Sigmoid colon (tissue), 7 donors: Measurements from ENCODE around the gene DPYSL3. TPM values are rescaled to one million over a fixed set of nuclear protein-coding genes. Genes with fewer than 3 reads are reported as not detected.
"Not testable (repeated sequence)": the region's sequence is repeated elsewhere in the genome, so short reads cannot be mapped to it uniquely, and the experiment has no call there.

ENCODE experiments used
- DNase-seq: peaks from one replicate; pipeline ENCODE4 v3.0.0-alpha.2; 2019
- H3K27ac ChIP-seq, 4 donors: fragments of 200-600 bp; sonication (generic); one replicate each; pipeline ENCODE4 v1.5.1; 2016 to 2019; ENCODE audit warnings: mild to moderate bottlenecking in 1 of 4
- H3K27me3 ChIP-seq, 3 donors: fragments of 200-600 bp; sonication (generic); one replicate each; pipeline ENCODE4 v1.5.1; 2019; ENCODE audit warnings: mild to moderate bottlenecking in 1 of 3
- H3K36me3 ChIP-seq, 4 donors: fragments of 200-600 bp; sonication (generic); one replicate each; pipeline ENCODE4 v1.5.1; 2016 to 2019
- H3K4me1 ChIP-seq, 4 donors: fragments of 200-600 bp; sonication (generic); one replicate each; pipeline ENCODE4 v1.5.1; 2017 to 2019
- H3K4me3 ChIP-seq, 4 donors: fragments of 200-600 bp; sonication (generic); one replicate each; pipeline ENCODE4 v1.5.1; 2017 to 2019; ENCODE audit warnings: mild to moderate bottlenecking in 2 of 4, moderate library complexity in 1 of 4
- H3K9me3 ChIP-seq, 4 donors: fragments of 200-600 bp in 3 of 4; sonication (generic) in 3 of 4; one replicate each; pipeline versions ENCODE4 v1.5.1 to v1.6.1; 2013 to 2019
- CTCF ChIP-seq, 4 experiments: fragments of 450-650 bp in 3 of 4; fragments of 200-600 bp in 1 of 4; IDR thresholded peaks; one replicate each; pipeline ENCODE4 v1.5.1; 2016 to 2019; ENCODE audit warnings: antibody characterized with exemption in 4 of 4, mild to moderate bottlenecking in 3 of 4, moderate library complexity in 2 of 4
- EP300 ChIP-seq, 4 donors: sonication (generic); formaldehyde crosslinking; IDR thresholded peaks; one replicate each; pipeline ENCODE4 v1.6.1; 2017; ENCODE audit warnings: antibody characterized with exemption in 4 of 4
- POLR2A ChIP-seq, 2 donors: fragments of 450-650 bp; IDR thresholded peaks; one replicate each; pipeline ENCODE4 v1.6.1; 2016; ENCODE audit warnings: antibody characterized with exemption in 2 of 2, mild to moderate bottlenecking in 2 of 2, moderate library complexity in 2 of 2
- POLR2AphosphoS5 ChIP-seq, 4 donors: sonication (generic); formaldehyde crosslinking; IDR thresholded peaks; one replicate each; pipeline ENCODE4 v1.6.1; 2017; ENCODE audit warnings: antibody characterized with exemption in 4 of 4
- WGBS, 2 donors: extraction: QIAGEN DNeasy Blood & Tissue Kit; methylation state at CpG; one replicate each; pipeline ENCODE4 v1.1.7; 2013; 5-methylcytosine and 5-hydroxymethylcytosine counted together
- intact Hi-C: fragments of 100-400 bp; cut with DNase I; formaldehyde crosslinking; loops from one replicate; pipeline ENCODE4 v1.15.1; 2023
- polyA plus RNA-seq, 3 donors: library from polyadenylated mRNA; stranded (reverse); fragments of 200-250 nt; gene quantifications; one replicate each; pipeline ENCODE4 v1.2.3, GENCODE V29; 2013
- total RNA-seq, 4 donors: library from RNA; depleted of rRNA; stranded (reverse); fragments of >200 nt; gene quantifications; one replicate each; pipeline ENCODE4 v1.1.0, GENCODE V29; 2016
- donor health status: healthy with polysubstance abuse.
- donor health status: Bipolar disorder and iron deficiency.
- donor health status: healthy.

DPYSL3 gene
- total and polyA plus RNA-seq, 7 donors = 4.2 to 343 (median 149) TPM

GRCh38 chr5:147554261-147554817, 44.5 kb upstream of the DPYSL3 start:
- no peak for DNase-seq
- H3K36me3 ChIP-seq = no peaks in the 10 kb centered on the region
- TF ChIP-seq POLR2A (IDR thresholded peaks at IDR 0.05) (no peak), CTCF (IDR thresholded peaks at IDR 0.05) (no peak), EP300 (IDR thresholded peaks at IDR 0.05) (peak; percentile 77 to 97 (median 92)), POLR2AphosphoS5 (IDR thresholded peaks at IDR 0.05) (peak; percentile 63 to 96 (median 94))
- no peaks in the 10 kb centered on the region for H3K9me3 ChIP-seq
- H3K27me3 ChIP-seq = no peaks in the 10 kb centered on the region
- peak overlapping the region; percentile 4 to 33 (median 18) for H3K4me3 ChIP-seq
- intact Hi-C loops = no loop called here
- peak overlapping the region; percentile 84 to 92 (median 88) for H3K27ac ChIP-seq
- WGBS, 2 donors = 29 to 58% methylated on average over 7 of the region's 7 CpGs
- H3K4me1 ChIP-seq = peaks cover 0 to 59% (median 57%) of the 10 kb centered on the region in 4 donors

GRCh38 chr5:147553817-147554216, 43.9 kb upstream of the DPYSL3 start:
- Histone ChIP-seq H3K27ac (peak overlapping the region; percentile 84 to 92 (median 88)), H3K4me1 (peaks cover 0 to 54% (median 53%) of the 10 kb centered on the region in 4 donors), H3K4me3 (peak overlapping the region; percentile 4 to 33 (median 18))
- H3K9me3 ChIP-seq, H3K27me3 ChIP-seq, intact Hi-C loops, H3K36me3 ChIP-seq: not testable (repeated sequence)
- peak; percentile 74 for DNase-seq
- WGBS, 2 donors = 52 to 67% methylated on average over 5 of the region's 5 CpGs

GRCh38 chr5:147552897-147553296, 43.0 kb upstream of the DPYSL3 start:
- TF ChIP-seq POLR2AphosphoS5 (IDR thresholded peaks at IDR 0.05) = peak in 2 of 4 donors; percentile 36 to 86
- no peak for TF ChIP-seq POLR2A (IDR thresholded peaks at IDR 0.05)
- no peak for TF ChIP-seq CTCF (IDR thresholded peaks at IDR 0.05)
- TF ChIP-seq EP300 (IDR thresholded peaks at IDR 0.05) = peak in 1 of 4 donors; percentile 55
- Histone ChIP-seq H3K27me3 (no peaks in the 10 kb centered on the region), H3K9me3 (no peaks in the 10 kb centered on the region), H3K36me3 (no peaks in the 10 kb centered on the region), H3K4me1 (peaks cover 0 to 48% (median 45%) of the 10 kb centered on the region in 4 donors), H3K27ac (peak overlapping the region; percentile 84 to 92 (median 88)), H3K4me3 (no peak overlapping the region)
- 91 to 92% methylated on average over 4 of the region's 4 CpGs for WGBS, 2 donors
- DNase-seq = no peak
- intact Hi-C loops = no loop called here

GRCh38 chr5:147551677-147552076, 41.8 kb upstream of the DPYSL3 start:
- H3K27me3 ChIP-seq = no peaks in the 10 kb centered on the region
- no peak overlapping the region for H3K4me3 ChIP-seq
- no peak for DNase-seq
- intact Hi-C loops = no loop called here
- TF ChIP-seq POLR2A (IDR thresholded peaks at IDR 0.05) = no peak
- TF ChIP-seq POLR2AphosphoS5 (IDR thresholded peaks at IDR 0.05) = peak in 1 of 4 donors; percentile 24
- WGBS, 2 donors = 74 to 82% methylated on average over 1 of the region's 1 CpG
- H3K36me3 ChIP-seq = no peaks in the 10 kb centered on the region
- peak overlapping the region; percentile 84 to 92 (median 88) for H3K27ac ChIP-seq
- H3K9me3 ChIP-seq = no peaks in the 10 kb centered on the region
- H3K4me1 ChIP-seq = peaks cover 0 to 54% (median 52%) of the 10 kb centered on the region in 4 donors

- intact Hi-C loops = no loop called here
- Histone ChIP-seq H3K27ac (peak overlapping the region; percentile 23 to 50 (median 40)), H3K4me3 (no peak overlapping the region), H3K27me3 (no peaks in the 10 kb centered on the region), H3K9me3 (no peaks in the 10 kb centered on the region), H3K36me3 (no peaks in the 10 kb centered on the region), H3K4me1 (peaks cover 0 to 28% (median 25%) of the 10 kb centered on the region in 4 donors)
- no peak for DNase-seq
- WGBS, 2 donors = 70 to 76% methylated on average over 3 of the region's 3 CpGs
- TF ChIP-seq POLR2A (IDR thresholded peaks at IDR 0.05) (no peak), EP300 (IDR thresholded peaks at IDR 0.05) (no peak), POLR2AphosphoS5 (IDR thresholded peaks at IDR 0.05) (peak in 3 of 4 donors; percentile 21 to 45 (median 34))
These were observed 37.9 kb upstream of the DPYSL3 start for GRCh38 chr5:147547730-147548129.

GRCh38 chr5:147544556-147544955, 34.7 kb upstream of the DPYSL3 start:
- TF ChIP-seq POLR2A (IDR thresholded peaks at IDR 0.05) = no peak
- no peak for TF ChIP-seq EP300 (IDR thresholded peaks at IDR 0.05)
- TF ChIP-seq POLR2AphosphoS5 (IDR thresholded peaks at IDR 0.05) = no peak
- TF ChIP-seq CTCF (IDR thresholded peaks at IDR 0.05) = no peak
- Histone ChIP-seq H3K9me3 (no peaks in the 10 kb centered on the region), H3K27me3 (no peaks in the 10 kb centered on the region), H3K4me1 (peaks cover 0 to 11% (median 9%) of the 10 kb centered on the region in 4 donors), H3K36me3 (no peaks in the 10 kb centered on the region), H3K4me3 (no peak overlapping the region), H3K27ac (no peak overlapping the region)
- WGBS, 2 donors = 49 to 54% methylated on average over 5 of the region's 5 CpGs
- DNase-seq = no peak
- intact Hi-C loops = no loop called here
